Kidney tubule cell (primary cell): ENCODE results near the gene ARL13B.
A peak's percentile ranks its signal among the peaks of the same experiment; 100 is the strongest.
"Not testable (repeated sequence)": the region's sequence is repeated elsewhere in the genome, so short reads cannot be mapped to it uniquely, and the experiment has no call there.

Experiments used
- DNase-seq: peaks from one replicate; pipeline ENCODE4 v3.0.0-alpha.2; 2018; ENCODE audit warnings: low spot score

ARL13B gene

DNA sequence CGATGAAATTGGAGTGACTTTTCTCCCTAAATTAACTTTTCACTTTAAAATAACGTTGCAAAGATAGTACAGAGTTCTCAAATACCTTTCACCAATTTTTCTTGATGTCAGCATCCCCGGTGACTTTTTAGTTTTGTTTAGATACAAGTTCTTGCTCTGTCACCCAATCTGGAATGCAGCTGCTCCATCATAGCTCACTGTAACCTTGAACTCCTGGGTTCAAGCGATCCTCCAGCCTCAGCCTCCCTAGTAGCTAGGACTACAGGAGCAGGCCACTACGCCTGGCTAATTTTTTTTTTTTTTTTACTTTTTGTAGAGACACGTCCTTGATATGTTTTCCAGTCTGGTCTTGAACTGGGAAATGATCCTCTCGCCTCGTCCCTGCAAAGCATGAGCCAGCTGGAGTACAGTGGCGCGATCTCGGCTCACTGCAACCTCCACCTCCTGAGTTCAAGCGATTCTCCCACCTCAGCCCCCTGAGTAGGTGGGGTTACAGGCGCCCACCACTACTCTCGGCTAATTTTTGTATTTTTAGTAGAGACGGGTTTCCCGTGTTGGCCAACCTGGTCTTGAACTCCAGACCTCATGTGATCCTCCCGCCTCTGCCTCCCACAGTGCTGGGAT is 83.7 kb downstream of the ARL13B start:
- no peak for DNase-seq

GRCh38 chr3:94064243-94064860 is 84.4 kb downstream of the ARL13B start:
- no peak for DNase-seq

GRCh38 chr3:94065122-94065521 is 85.2 kb downstream of the ARL13B start:
- no peak for DNase-seq

GRCh38 chr3:94065819-94066480 is 86.0 kb downstream of the ARL13B start:
- no peak for DNase-seq

DNA sequence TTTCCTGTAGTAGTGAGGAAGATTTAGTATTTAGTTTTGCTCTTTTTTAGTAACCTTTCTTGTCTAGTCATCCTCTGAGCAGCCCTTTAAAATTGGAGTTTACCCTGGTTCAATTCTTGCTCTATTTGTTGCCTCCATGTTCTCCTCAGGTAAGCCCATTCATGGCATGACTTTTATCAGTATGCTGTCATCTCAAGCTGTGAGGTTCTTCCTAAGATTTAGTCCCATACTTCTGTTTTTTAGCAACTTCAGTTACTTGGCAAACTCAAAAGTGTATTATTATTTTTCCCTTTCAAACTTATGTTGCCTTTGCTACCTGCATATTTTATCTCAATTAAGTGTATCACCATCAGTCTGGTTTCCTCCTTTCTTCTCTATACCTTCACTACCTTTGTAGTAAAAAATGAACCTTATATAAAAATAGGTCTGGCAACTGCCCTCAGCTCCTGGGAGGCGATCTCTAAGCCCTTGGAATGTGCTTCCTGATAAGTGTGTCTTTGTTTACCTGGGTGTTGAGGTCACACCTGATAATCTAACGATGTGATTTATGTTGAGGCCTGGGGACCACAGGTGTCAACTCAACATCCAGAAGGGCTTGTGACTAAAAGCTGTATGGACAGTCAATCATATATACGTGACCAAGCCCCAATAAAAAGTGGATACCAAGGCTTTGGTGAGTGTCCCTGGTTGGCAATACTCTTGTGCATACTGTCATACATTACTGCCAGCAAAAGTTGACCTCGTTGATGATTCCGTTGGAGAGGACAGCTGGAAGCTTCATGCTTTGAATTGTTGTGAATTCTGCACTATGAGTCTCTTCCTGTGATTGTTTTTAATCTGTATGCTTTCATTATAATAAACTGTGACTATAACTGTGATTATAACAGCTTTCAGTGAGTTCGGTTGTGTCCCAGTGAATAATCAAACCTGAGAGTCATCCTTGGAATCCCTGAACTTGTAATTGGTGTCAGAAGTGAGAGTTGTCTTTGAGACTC is 86.8 kb downstream of the ARL13B start:
- no peak for DNase-seq

DNA sequence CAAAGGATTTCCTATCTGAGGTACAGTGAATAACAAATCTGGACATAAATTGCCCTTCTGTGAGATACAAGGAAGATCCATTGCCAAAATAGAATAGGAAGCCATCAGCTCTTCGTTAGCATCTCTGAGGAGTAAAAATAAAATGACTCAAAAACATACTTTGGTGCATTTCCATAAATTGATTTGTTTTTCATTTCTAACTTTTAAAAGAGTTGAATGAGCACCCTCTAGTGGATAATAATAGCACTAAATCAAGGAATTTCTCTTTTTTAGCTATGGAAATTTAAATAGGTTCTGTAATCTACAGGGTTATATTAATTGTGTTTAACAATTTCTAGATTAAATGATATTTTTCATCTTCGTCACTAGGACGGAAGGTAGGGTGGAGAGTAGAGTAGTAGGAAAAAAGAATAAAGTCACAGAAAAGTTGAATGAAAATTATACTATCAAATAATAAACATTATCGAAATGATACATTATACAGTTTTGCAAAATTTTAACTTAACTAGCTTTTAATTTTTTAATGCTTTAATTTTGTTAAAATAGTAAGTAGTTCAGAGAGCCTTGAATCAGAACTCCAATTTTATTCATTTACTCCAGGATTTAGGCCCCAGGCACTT is 89.3 kb downstream of the ARL13B start:
- peak; percentile 23 for DNase-seq

DNA sequence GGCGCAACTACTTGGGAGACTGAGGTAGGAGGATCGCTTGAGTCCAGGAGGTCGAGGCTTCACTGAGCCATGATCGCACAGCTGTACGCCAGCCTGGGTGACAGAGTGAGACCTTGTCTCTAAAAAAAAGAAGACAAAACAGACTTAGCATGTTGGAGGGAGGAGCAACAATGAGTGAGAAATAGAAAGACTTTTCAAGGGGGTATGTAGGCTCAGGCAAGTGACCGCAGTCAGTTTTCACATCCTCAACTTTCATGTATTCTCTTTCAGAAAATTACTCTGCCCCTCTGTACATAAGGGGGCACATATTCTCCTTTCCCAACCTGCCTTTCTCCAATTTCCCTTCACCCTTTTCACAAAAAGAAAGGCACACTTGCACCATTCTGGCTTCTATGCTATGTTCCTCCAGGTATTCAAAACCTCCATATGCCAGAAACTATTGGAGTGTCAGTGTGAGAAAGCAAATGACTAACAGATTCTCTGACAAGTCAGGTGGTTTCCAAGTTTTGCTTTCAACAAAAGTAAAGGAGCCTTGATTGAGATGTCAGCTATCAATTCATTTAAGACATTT is 90.5 kb downstream of the ARL13B start:
- DNase-seq, result peak; percentile 23

GRCh38 chr3:94071713-94072284 is 91.8 kb downstream of the ARL13B start:
- DNase-seq, result no peak

DNA sequence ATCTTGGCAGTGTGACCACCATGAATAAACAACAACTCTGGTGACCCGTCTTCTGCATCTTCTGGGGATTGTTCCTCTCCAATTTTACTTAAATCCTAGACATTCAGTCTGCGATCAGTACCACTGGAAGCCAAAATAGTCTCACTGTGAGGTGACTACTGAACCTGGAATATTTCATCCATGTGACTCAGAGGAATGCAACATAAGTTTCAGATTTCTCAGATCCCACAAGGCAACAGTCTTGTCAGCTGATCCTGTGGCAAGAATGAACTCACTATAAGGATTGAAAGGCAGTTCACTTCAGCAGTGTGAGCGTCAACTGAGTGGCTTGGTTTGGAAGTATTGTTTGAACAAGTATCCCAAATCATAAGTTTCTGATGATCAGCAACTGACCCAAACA is 96.1 kb downstream of the ARL13B start:
- DNase-seq, result peak; percentile 71

DNA sequence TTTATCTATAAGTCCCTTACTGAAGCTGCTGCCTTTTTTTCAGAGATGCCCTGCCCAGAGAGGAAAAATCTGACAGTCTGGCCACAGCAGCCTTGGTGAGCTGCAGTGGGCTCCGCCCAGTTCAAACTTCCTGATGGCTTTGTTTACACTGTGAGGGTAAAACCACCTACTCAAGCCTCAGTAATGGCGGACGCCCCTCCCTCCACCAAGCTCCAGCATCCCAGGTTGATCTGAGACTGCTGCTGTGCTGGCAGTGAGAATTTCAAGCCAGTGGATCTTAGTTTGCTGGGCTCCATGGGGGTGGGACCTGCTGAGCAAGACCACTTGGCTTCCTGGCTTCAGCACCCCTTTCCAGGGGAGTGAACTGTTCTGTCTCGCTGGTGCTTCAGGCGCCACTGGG is 100.6 kb downstream of the ARL13B start:
- not testable (repeated sequence) for DNase-seq

- no peak for DNase-seq
Observed at GRCh38 chr3:94081884-94082283, 101.9 kb downstream of the ARL13B start.

GRCh38 chr3:94082391-94082937 is 102.5 kb downstream of the ARL13B start:
- DNase-seq, result peak; percentile 32

GRCh38 chr3:94083261-94083660 is 103.3 kb downstream of the ARL13B start:
- DNase-seq, result no peak

DNA sequence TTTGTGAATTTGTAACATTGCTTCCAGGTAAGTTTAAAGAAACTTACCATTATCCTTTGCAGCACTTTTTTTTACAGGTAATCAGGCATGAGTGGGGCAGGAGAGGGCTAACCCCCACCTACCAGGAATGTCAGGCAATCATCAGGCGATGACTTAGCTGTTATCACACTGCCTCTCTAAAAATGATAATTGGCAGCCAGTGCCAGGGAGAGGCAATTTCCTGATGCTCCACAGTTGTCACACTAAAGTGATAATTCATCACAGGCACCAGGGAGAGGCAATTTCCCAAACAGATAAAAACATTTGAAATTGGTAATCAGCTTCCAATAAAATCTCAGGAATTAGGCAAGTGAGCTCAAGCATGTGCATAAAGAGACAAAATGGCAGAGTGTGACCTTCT is 109.2 kb downstream of the ARL13B start:
- no peak for DNase-seq

GRCh38 chr3:94092086-94092485 is 112.1 kb downstream of the ARL13B start:
- no peak for DNase-seq

GRCh38 chr3:94093151-94093550 is 113.2 kb downstream of the ARL13B start:
- no peak for DNase-seq

- DNase-seq, result no peak
Observed at GRCh38 chr3:94095111-94095510, 115.2 kb downstream of the ARL13B start.

DNA sequence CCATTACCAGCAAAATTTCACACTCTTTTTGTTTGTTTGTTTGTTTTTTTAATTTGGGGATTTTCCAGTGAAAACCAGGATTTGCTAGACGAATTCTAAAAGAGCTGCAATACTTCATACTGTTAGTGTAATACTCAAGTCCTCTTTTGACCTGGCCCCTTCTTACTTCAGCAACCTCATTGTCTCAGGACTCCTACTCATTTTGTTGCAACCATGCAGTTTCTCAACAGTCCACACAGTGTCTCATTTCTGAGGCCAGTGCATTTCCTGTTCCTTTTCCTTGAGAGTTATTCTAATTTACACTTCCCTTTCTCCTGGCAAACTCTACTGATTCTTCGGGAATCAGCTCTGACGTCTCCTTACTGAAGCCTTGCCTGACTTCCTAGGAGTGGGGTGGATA is 118.5 kb downstream of the ARL13B start:
- no peak for DNase-seq

GRCh38 chr3:94099311-94099710 is 119.4 kb downstream of the ARL13B start:
- DNase-seq, result no peak

- DNase-seq, result no peak
Observed at GRCh38 chr3:94101860-94102259, 121.9 kb downstream of the ARL13B start.
